ENCODE results near the gene TBL1X.

TBL1X gene

GRCh38 chrX:9538544-9539045, 73.7 kb downstream of the TBL1X start:
- DNase-seq: no peak

DNA sequence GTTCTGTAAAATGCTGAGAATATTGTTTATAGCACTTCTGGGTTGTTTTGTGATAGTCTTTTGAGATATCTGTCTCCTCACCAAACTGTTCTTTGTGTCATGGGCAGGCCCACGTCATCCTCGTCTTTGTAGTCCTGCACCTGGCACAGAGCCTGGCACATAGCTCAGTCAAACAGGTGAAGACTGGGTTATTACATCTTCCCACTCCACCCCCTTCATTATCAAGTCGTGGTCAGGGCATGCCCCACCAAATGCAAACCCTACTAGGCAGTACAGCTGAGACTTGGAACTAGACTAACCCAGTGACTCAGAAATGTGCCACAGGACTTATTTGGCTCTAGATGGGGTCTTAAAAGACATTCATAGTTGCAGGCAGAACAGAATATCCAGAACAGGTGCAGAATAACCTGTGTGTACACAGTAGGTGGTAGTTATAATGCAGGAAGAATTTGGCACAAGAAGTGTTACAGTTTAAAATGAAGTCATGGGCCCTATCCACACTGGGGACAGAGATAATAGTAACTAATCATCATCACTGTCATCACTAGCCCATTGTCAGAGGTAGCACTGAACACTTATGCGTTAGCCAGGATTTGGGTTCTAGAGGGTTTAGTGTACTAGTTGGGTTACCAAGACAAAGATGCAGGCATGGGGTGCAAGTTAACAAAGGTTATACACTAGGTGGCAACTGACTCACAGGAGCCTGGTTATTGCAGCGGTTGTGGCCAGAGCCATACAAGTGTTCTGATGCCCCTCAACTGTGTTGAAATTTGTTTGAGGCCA, 74.9 kb downstream of the TBL1X start:
- DNase-seq: no peak

DNA sequence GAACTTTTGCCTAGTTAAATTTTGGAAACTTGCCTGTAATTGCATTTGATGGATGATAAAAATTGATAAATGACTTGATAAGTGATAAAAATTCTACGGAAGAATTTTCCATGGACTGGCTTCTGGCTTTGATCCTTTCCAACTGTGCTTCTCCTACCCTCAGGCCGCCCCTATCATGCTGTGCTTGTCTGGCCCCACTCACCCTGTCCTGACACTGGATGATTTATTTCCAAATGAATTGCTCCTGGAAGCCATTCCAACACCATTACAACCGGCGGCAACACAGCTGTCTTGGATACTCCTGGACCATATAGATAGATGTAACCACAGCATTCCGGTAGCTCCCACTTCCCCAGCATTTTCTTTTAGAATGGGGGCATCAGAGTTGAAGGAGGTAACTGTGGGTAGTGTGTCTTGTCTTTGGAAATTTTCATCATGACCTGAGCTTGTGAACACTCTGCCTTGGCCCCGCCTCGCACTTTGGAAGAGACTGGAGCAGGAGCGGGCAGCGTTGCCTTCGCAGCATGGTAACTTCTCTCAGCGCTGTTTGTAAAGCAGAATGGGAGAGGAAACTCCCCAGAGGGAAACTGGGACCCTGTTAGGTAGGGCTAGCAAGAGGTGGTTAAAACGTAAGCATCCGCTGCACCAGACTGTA, 77.4 kb downstream of the TBL1X start:
- no peak for DNase-seq

- no peak for DNase-seq
These were observed 77.9 kb downstream of the TBL1X start for GRCh38 chrX:9542761-9543111.

GRCh38 chrX:9555354-9555753, 90.5 kb downstream of the TBL1X start:
- DNase-seq: no peak

- DNase-seq: no peak
These were observed 92.2 kb downstream of the TBL1X start for GRCh38 chrX:9557091-9557490.

DNA sequence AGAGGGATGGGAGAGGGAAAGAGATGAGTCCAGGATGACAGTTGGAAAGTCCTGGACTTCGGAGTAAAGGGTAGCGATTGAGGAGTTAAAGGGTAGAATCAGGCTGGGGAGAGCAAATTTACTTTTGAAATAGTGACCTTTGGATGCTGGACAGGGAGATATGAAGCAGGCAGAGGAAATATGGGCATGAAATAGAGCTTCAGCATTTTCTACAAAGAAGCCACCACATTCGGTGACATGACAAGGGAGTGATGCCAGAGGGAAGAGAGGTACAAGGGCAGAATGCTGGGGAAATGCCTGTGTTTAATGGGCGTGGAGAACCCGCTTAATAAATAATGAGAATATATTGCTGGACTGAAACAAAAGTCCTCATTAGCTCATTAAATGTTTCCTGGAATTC, 92.7 kb downstream of the TBL1X start:
- no peak for DNase-seq

DNA sequence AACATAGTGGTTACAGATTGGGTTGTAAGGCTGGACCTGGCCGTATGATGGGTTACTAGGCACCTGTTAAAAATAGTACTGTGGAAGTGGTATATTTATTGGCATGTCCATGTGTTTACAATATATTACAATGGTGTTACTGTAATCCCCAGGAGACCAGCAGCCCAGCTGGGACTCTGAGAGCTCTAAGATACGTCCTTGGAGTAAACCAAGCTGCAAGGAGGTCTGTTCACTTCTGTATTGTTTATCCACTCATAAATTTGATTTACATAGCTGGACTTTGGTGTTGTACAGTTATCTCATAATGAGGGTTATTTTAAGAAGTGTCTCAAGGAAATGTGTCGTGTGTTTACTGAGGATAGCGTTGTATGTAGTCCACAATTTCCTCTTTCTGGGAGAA, 93.8 kb downstream of the TBL1X start:
- no peak for DNase-seq

DNA sequence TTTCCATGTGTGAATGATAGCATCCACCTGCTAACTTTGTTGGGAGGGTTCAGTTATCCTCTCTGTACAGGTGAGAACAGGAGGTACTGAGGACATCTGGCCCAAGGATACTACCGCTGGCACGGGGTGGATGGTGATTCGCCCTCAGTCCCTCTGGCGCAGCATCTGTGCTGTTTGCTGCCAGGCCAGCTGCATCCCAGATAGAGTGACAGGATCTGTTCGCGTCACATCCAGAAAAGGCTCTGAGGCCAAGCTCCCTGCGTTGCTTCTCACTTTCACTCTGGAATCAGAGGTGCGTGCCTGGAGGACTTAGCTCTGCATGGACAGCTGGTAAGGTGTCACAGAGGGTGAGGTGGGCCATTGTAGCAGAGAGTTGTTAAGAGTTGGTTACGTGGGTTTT, 95.4 kb downstream of the TBL1X start:
- no peak for DNase-seq

DNA sequence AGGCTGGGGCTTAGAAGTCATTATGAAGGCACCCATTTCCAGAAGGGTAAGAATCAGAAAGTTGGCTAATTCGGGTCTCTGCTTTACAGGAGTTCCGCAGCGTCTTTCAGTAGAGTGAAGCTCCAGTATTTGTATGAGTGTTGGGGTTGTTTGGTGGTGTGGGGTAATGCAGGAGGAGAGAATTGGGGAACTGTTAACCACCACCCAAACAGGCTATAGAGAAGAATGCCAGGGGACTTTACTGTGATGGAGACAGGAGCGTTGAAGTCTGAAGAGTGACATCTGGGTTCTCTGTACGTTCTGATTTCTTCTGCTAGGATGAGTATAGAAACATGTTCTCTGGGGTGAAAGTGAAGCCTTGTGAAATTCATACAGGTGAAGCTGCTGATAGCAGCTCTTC, 96.3 kb downstream of the TBL1X start:
- DNase-seq: no peak

- no peak for DNase-seq
These were observed 98.0 kb downstream of the TBL1X start for GRCh38 chrX:9562851-9563250.

- no peak for DNase-seq
These were observed 101.3 kb downstream of the TBL1X start for GRCh38 chrX:9566150-9566621.

GRCh38 chrX:9569876-9570301, 105.0 kb downstream of the TBL1X start:
- DNase-seq: no peak

DNA sequence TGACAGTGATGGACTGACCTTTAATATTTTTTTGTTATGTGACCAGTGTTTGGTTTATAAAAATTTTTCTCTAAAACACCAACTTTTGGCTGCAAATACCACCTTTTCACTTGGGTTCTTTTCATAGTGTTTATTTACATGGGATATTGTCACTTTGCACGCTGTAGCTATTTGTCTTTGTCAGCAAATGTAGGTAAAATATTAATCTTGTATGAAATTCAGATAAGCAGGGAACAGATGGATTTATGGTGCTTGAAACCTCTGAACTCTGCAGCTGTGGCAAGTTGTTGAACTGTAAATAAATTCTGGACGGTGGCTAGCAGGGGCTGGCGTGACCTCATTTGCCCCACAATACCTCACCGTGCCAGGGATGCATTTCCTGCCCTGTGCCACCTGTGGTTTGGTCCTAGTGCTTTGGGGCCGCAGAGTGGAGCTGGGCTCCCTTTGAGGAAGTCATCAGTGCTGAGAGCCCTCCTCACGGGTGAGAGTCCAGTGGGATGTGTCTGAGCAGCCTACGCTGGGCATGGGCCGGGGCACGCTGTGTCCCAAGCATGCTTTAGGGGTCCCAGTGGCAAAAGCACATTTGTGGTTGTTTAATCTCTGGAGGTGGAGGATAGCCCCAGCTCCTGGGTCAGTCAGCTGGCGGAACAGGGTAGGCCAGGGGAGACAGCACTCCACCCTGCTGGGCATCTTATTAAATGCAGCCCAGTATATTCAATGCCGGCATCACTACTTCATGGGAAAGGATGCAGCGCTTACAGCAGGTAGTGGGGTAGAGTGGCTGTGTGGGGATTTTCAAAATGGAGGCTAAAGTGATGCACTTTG, 108.6 kb downstream of the TBL1X start:
- no peak for DNase-seq

DNA sequence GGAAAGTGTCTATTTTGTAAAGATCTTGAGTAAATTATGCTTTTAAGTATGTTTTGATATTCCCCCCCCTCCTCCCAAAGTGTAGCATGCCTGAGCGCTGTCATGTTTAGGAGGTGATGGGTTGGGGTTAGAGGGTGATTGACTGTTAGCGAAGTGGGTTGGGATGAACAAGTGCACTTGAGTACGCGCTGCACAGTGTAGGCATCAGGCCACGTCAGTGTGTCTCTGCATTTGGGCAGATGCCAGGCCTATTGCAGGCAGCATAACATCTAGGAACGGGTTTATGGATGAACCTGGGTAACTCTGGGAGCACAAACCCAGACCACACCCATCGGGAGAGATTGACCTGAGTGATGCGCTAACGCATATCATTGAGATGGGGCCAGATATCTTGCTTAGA, 111.2 kb downstream of the TBL1X start:
- no peak for DNase-seq

- DNase-seq: no peak
These were observed 112.7 kb downstream of the TBL1X start for GRCh38 chrX:9577555-9577954.

DNA sequence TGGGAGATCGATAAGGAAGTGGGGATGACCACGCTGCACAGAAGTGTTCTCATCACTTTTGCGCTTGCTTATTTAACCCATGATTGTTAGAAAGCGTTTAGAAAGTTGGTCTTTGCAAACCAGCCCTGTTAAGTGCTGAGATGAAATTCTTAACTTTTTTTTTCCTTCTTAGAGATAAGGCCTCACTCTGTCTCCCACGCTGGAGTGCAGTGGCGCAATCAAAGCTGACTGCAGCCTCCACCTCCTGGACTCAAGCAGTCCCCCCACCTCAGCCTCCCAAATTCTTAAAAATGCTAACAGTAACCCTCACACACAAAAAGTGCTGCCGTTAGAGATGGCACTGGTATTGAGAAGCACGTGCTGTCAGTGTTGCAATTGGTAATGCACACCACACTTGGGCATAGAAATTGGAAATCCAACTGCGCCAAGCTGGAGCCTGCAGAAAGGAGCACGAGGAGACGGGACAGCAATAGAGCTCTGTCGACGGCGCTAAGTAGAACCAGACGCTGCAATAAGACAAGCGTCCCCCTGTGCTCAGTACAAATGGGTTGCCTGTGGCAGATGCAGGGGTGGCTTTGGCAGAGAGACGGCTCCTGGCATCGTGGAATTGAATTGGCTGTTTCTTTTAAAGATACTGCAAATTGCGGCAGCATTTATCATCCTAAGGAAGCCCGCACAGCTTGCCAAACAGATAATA, 113.4 kb downstream of the TBL1X start:
- DNase-seq: no peak

DNA sequence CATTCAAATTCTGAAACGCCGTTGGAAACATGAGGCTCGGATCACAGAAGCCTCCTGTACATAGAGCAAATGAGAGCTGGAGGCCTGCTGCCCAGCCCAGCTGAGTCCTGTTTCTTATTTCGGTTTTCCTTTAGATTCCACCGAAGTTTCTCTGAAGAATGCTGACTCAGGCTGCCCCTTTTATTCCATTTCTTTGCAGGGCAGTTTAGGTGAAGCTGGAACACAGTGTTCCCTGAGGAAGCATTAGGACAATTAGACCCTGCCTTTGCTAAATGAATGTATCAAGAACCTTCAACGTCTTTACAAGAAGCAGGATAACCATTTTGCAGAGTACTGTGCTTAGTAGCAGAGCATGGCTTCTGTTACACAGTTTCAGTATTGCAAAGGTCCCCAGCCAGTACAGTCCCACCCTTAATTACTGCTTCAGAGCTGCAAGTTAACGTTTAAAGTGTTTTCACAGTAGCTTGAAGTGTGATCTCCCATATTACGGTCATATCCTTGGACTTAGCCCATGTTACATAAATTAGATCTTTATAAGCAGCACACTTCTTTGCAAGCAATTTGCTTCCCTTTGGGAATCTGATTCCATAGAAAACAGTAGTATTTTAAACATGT, 117.0 kb downstream of the TBL1X start:
- DNase-seq: no peak

DNA sequence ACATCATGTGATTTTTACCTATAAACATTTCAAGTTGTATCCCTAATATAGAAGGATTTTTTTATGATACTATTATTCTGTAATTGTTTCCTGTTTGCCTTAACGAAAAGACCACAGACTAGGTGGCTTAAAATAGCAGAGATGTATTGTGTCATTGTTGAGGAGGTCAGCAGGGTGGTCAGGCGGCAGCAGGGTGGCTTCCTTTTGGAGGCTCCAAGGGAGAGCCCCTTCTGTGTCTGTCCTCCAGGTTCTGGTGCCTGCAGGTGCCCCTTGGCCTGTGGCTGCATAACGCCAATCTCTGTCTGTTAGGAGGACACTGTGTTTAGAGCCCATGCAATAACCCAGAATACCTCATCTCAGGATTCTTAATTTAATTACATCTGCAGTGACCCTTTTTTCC, 118.1 kb downstream of the TBL1X start:
- DNase-seq: no peak

DNA sequence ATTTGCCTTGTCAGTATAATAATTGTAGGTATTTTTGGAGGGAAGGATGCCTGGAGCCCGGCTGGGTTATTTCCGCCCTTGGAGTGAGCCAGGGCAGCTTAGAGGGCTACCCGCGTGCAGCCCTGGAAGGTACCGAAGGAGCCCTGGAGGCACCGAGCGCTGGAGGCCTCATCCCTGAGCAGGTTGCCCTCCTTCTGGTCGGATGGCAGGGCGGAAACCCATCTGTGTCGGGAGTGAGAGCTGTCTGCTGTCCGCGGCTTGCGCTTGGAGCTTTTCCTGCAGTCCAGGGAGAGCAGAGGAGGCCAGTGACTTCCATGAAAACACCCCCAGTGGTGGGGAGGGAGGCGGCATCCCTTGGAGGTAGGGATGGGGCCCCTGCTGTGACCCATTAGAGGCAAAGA, 122.1 kb downstream of the TBL1X start:
- no peak for DNase-seq

- DNase-seq: no peak
These were observed 122.8 kb downstream of the TBL1X start for GRCh38 chrX:9587642-9588041.

GRCh38 chrX:9591496-9591895, 126.6 kb downstream of the TBL1X start:
- DNase-seq: no peak

DNA sequence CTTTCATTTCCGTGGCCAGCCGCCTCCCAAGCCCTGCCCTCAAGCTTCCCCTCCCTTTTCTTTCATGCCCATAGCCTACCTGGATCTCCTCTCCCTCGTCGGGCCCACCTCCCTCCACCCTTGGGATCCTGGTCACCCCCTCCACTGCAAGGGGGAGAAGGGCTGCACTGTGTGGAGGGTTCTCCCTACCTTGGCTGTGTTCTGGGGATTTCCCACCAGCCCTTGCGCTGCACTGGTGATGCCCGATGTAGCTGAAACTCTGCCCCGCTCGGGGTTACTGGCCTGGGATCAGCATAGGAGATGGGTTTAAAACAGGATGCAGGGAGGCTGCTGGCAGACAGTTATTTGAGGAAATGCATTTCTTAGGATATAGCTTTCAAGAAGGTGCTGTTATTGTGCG, 128.9 kb downstream of the TBL1X start:
- DNase-seq: no peak

Data from stimulated activated naive CD4-positive, alpha-beta T cell (primary cell).